A673 (cell line): ENCODE measurements around the gene AZIN2.

Experiments
- CTCF ChIP-seq: fragments of 300-800, 200-600 bp; sonication (generic); conservative IDR thresholded peaks from 2 replicates; pipeline ENCODE4 v1.5.1; 2017; ENCODE audit warnings: low read depth, mild to moderate bottlenecking, antibody characterized with exemption, low read length, moderate library complexity, mixed read lengths
- EZH2 ChIP-seq: fragments of 200-600 bp; sonication (generic); IDR thresholded peaks from 2 replicates; pipeline ENCODE4 v1.6.1; 2017; ENCODE audit warnings: borderline replicate concordance, low read depth, mild to moderate bottlenecking, mixed read lengths, antibody characterized with exemption, low read length; ENCODE audit not compliant: poor library complexity, severe bottlenecking

GRCh38 chr1:33150522-33150921 lies 69.6 kb downstream of the AZIN2 start:
- TF ChIP-seq CTCF (no peak), EZH2 (no peak)
